CD4-positive, alpha-beta T cell treated with Interleukin-2 at 100 ng/mL for 4 hours (primary cell): Measurements from ENCODE around the gene MACROD1.
"Not testable (repeated sequence)": the region's sequence is repeated elsewhere in the genome, so short reads cannot be mapped to it uniquely, and the experiment has no call there.

Experiments used
- DNase-seq: peaks from one replicate; pipeline ENCODE4 v3.0.0-alpha.2; 2020; ENCODE audit warnings: low spot score

MACROD1 gene

GRCh38 chr11:64056861-64057260, 109.1 kb downstream of the MACROD1 start:
- no peak for DNase-seq

- no peak for DNase-seq
Measured at GRCh38 chr11:64056213-64056785, 109.6 kb downstream of the MACROD1 start.

GRCh38 chr11:64055077-64055476, 110.8 kb downstream of the MACROD1 start:
- no peak for DNase-seq

- DNase-seq, result no peak
Measured at GRCh38 chr11:64053699-64054098, 112.2 kb downstream of the MACROD1 start.

GRCh38 chr11:64052938-64053622, 112.8 kb downstream of the MACROD1 start:
- no peak for DNase-seq

- DNase-seq, result no peak
Measured at GRCh38 chr11:64052436-64052835, 113.5 kb downstream of the MACROD1 start.

GRCh38 chr11:64051297-64051696, 114.6 kb downstream of the MACROD1 start:
- DNase-seq, result no peak

- no peak for DNase-seq
Measured at GRCh38 chr11:64049509-64049908, 116.4 kb downstream of the MACROD1 start.

GRCh38 chr11:64048042-64048854, 117.7 kb downstream of the MACROD1 start:
- no peak for DNase-seq

- DNase-seq, result not testable (repeated sequence)
Measured at GRCh38 chr11:64047373-64047772, 118.5 kb downstream of the MACROD1 start.

- DNase-seq, result no peak
Measured at GRCh38 chr11:64045700-64046099, 120.2 kb downstream of the MACROD1 start.

- no peak for DNase-seq
Measured at GRCh38 chr11:64044730-64045393, 121.1 kb downstream of the MACROD1 start.

GRCh38 chr11:64043545-64043944, 122.4 kb downstream of the MACROD1 start:
- no peak for DNase-seq

- DNase-seq, result no peak
Measured at GRCh38 chr11:64042301-64042700, 123.6 kb downstream of the MACROD1 start.

- no peak for DNase-seq
Measured at GRCh38 chr11:64041846-64042245, 124.1 kb downstream of the MACROD1 start.

GRCh38 chr11:64040684-64041322, 125.1 kb downstream of the MACROD1 start:
- DNase-seq, result no peak

GRCh38 chr11:64039012-64039665, 126.8 kb downstream of the MACROD1 start:
- no peak for DNase-seq

- no peak for DNase-seq
Measured at GRCh38 chr11:64038500-64038899, 127.4 kb downstream of the MACROD1 start.

- DNase-seq, result no peak
Measured at GRCh38 chr11:64037027-64037634, 128.8 kb downstream of the MACROD1 start.

- DNase-seq, result no peak
Measured at GRCh38 chr11:64036087-64037026, 129.6 kb downstream of the MACROD1 start.
